HG02678 (cell line): ENCODE results near the gene FNDC10.
"Not testable (repeated sequence)": the region's sequence is repeated elsewhere in the genome, so short reads cannot be mapped to it uniquely, and the experiment has no call there.

ENCODE experiments used
- ATAC-seq: cut with Tn5 transposase; IDR thresholded peaks from one replicate; pipeline ENCODE4 v1.9.1; 2021; ENCODE audit warnings: mild to moderate bottlenecking, moderate library complexity; ENCODE audit not compliant: unreplicated experiment

The FNDC10 gene

GRCh38 chr1:1567891-1568291 is 32.0 kb downstream of the FNDC10 start:
- no peak for ATAC-seq

- no peak for ATAC-seq
These were observed 32.6 kb downstream of the FNDC10 start for GRCh38 chr1:1567152-1567875.

GRCh38 chr1:1565340-1565739 is 34.6 kb downstream of the FNDC10 start:
- ATAC-seq, result no peak

- ATAC-seq, result no peak
These were observed 35.7 kb downstream of the FNDC10 start for GRCh38 chr1:1564268-1564667.

GRCh38 chr1:1563688-1564087 is 36.2 kb downstream of the FNDC10 start:
- no peak for ATAC-seq

GRCh38 chr1:1562556-1563195 is 37.3 kb downstream of the FNDC10 start:
- no peak for ATAC-seq

GRCh38 chr1:1561801-1562470 is 38.0 kb downstream of the FNDC10 start:
- no peak for ATAC-seq

GRCh38 chr1:1560178-1560577 is 39.8 kb downstream of the FNDC10 start:
- ATAC-seq, result no peak

GRCh38 chr1:1559066-1559465 is 40.9 kb downstream of the FNDC10 start:
- ATAC-seq, result no peak

- ATAC-seq, result no peak
These were observed 41.3 kb downstream of the FNDC10 start for GRCh38 chr1:1558591-1558990.

- ATAC-seq, result not testable (repeated sequence)
These were observed 42.2 kb downstream of the FNDC10 start for GRCh38 chr1:1557688-1558087.

GRCh38 chr1:1556961-1557360 is 43.0 kb downstream of the FNDC10 start:
- ATAC-seq, result not testable (repeated sequence)

- ATAC-seq, result no peak
These were observed 43.4 kb downstream of the FNDC10 start for GRCh38 chr1:1556505-1556904.

GRCh38 chr1:1554926-1555915 is 44.7 kb downstream of the FNDC10 start:
- no peak for ATAC-seq

- no peak for ATAC-seq
These were observed 45.4 kb downstream of the FNDC10 start for GRCh38 chr1:1554550-1554925.

- ATAC-seq, result no peak
These were observed 46.0 kb downstream of the FNDC10 start for GRCh38 chr1:1553821-1554494.

GRCh38 chr1:1552263-1552639 is 47.7 kb downstream of the FNDC10 start:
- no peak for ATAC-seq

GRCh38 chr1:1551524-1552262 is 48.2 kb downstream of the FNDC10 start:
- ATAC-seq, result no peak

- ATAC-seq, result no peak
These were observed 49.1 kb downstream of the FNDC10 start for GRCh38 chr1:1550591-1551432.
